Keratinocyte (primary cell): ENCODE measurements around the gene MLLT11. TPM values are rescaled to one million over a fixed set of nuclear protein-coding genes. Genes with fewer than 3 reads are reported as not detected.

Experiments
- DNase-seq: peaks from one replicate; pipeline ENCODE4 v3.0.0-alpha.2; 2011; ENCODE audit warnings: low read depth, missing footprints, low spot score
- FAIRE-seq: peaks from 2 replicates; lab custom pipeline; 2011; peaks lifted over from hg19 to GRCh38; lab: Jason Lieb, UNC
- H2AFZ ChIP-seq: 2 replicates; pipeline ENCODE4 v1.6.0; 2012; ENCODE audit warnings: low read length, control low read depth, inconsistent platforms; ENCODE audit not compliant: control insufficient read depth
- H3K27ac ChIP-seq: 2 replicates; pipeline ENCODE4 v1.5.1; 2011; ENCODE audit warnings: low read length; ENCODE audit not compliant: control insufficient read depth, insufficient read depth
- H3K27me3 ChIP-seq: 3 replicates; pipeline ENCODE4 v1.6.0; 2011; ENCODE audit warnings: low read length; ENCODE audit not compliant: control insufficient read depth, insufficient read depth; ENCODE audit errors: extremely low read depth
- H3K36me3 ChIP-seq, 2 experiments: 2 replicates in 1 of 2; 3 replicates in 1 of 2; pipeline ENCODE4 v1.5.1; 2011; ENCODE audit warnings: low read length in 2 of 2, mild to moderate bottlenecking in 1 of 2; ENCODE audit not compliant: control insufficient read depth in 2 of 2, insufficient read depth in 2 of 2; ENCODE audit errors: extremely low read depth in 1 of 2
- H3K4me1 ChIP-seq: 3 replicates; pipeline ENCODE4 v1.5.1; 2011; ENCODE audit warnings: low read length; ENCODE audit not compliant: control insufficient read depth, insufficient read depth; ENCODE audit errors: extremely low read depth
- H3K4me2 ChIP-seq: 3 replicates; pipeline ENCODE4 v1.6.0; 2011; ENCODE audit warnings: low read depth, low read length; ENCODE audit not compliant: control insufficient read depth, insufficient read depth; ENCODE audit errors: extremely low read depth
- H3K4me3 ChIP-seq, 3 experiments: fragments of 200-600 bp in 1 of 3; sonication (generic) in 1 of 3; 2 replicates in 2 of 3; 3 replicates in 1 of 3; pipeline ENCODE4 v1.5.1; 2011 to 2016; ENCODE audit warnings: low read length in 3 of 3, mild to moderate bottlenecking in 3 of 3, control low read depth in 2 of 3, inconsistent platforms in 1 of 3, low read depth in 1 of 3, mixed read lengths in 1 of 3, mixed run types in 1 of 3, moderate library complexity in 1 of 3; ENCODE audit not compliant: control insufficient read depth in 2 of 3, insufficient read depth in 2 of 3; ENCODE audit errors: extremely low read depth in 1 of 3
- H3K79me2 ChIP-seq: 2 replicates; pipeline ENCODE4 v1.6.0; 2012; ENCODE audit warnings: low read length; ENCODE audit not compliant: control insufficient read depth, insufficient read depth
- H3K9ac ChIP-seq: 3 replicates; pipeline ENCODE4 v1.6.0; 2011; ENCODE audit warnings: low read length; ENCODE audit not compliant: control insufficient read depth, insufficient read depth; ENCODE audit errors: extremely low read depth
- H3K9me1 ChIP-seq: 3 replicates; pipeline ENCODE4 v1.6.0; 2011; ENCODE audit warnings: low read length; ENCODE audit not compliant: control insufficient read depth, insufficient read depth; ENCODE audit errors: extremely low read depth
- H3K9me3 ChIP-seq: 2 replicates; pipeline ENCODE4 v1.5.1; 2012; ENCODE audit warnings: low read depth, low read length; ENCODE audit not compliant: control insufficient read depth
- H4K20me1 ChIP-seq: 3 replicates; pipeline ENCODE4 v1.6.0; 2011; ENCODE audit warnings: low read length; ENCODE audit not compliant: control insufficient read depth, insufficient read depth; ENCODE audit errors: extremely low read depth
- CTCF ChIP-seq, 3 experiments: IDR thresholded peaks in 1 of 3; conservative IDR thresholded peaks in 1 of 3; optimal IDR thresholded peaks in 1 of 3; 2 replicates in 2 of 3; 3 replicates in 1 of 3; pipeline versions ENCODE3 to v1.5.1; 2011; ENCODE audit warnings: low read length in 3 of 3, mild to moderate bottlenecking in 3 of 3, moderate library complexity in 2 of 3, control low read depth in 1 of 3, inconsistent platforms in 1 of 3; ENCODE audit not compliant: insufficient read depth in 2 of 3; ENCODE audit errors: extremely low read depth in 1 of 3
- dilution Hi-C: fragments of 300-500 bp; cut with MboI; formaldehyde crosslinking; loops from one replicate; pipeline ENCODE4 v1.7.0; 2020; ENCODE audit warnings: low sequenced_read_pairs; ENCODE audit not compliant: extremely low pct_ligation_motif_present
- polyA plus RNA-seq, 5 experiments: library from polyadenylated mRNA; depleted of rRNA in 3 of 5; stranded (reverse) in 3 of 5; stranded (forward) in 1 of 5; unstranded in 1 of 5; fragments of >200 nt; gene quantifications; 1 replicate in 1 of 5; 2 replicates in 3 of 5; 3 replicates in 1 of 5; pipeline versions ENCODE4 v1.2.1 to v1.2.3, GENCODE V29; 2011 to 2012; ENCODE audit warnings: missing spikeins in 2 of 5, low read depth in 1 of 5, low replicate concordance in 1 of 5
- small RNA-seq, 3 experiments: library from RNA; depleted of rRNA; stranded (forward); fragments of <200 nt; gene quantifications; one replicate each; pipeline ENCODE3, GENCODE V24; 2012; ENCODE audit warnings: low read depth in 3 of 3, low replicate concordance in 1 of 3; ENCODE audit not compliant: insufficient read length in 3 of 3

Gene MLLT11
- polyA plus RNA-seq, 1 donor (not counting 4 experiments of a cell fraction or from before 2014, with no cell fraction given): 10.8 TPM

- no peak for FAIRE-seq
- Histone ChIP-seq H3K27ac (no peak overlapping the region), H3K9me3 (no peaks in the 10 kb centered on the region), H3K4me3 (no peak overlapping the region), H3K4me1 (no peaks in the 10 kb centered on the region), H4K20me1 (no peaks in the 10 kb centered on the region), H3K9ac (no peak overlapping the region), H3K79me2 (no peaks in the 10 kb centered on the region), H3K27me3 (no peaks in the 10 kb centered on the region), H3K4me2 (no peak overlapping the region), H3K36me3 (peaks cover 0 to 5% of the 10 kb centered on the region in 2 experiments), H3K9me1 (no peaks in the 10 kb centered on the region), H2AFZ (no peak overlapping the region)
- dilution Hi-C loops: no loop called here
- TF ChIP-seq CTCF (optimal IDR thresholded peaks at IDR 0.05 in 1 of 3, IDR thresholded peaks at IDR 0.05 in 1 of 3, conservative IDR thresholded peaks at IDR 0.05 in 1 of 3; ENCODE audit: extremely low read depth in 1 of 3, insufficient read depth in 2 of 3, low read length in 3 of 3): no peak
- DNase-seq: no peak
Observed at GRCh38 chr1:151113877-151114276, 53.7 kb downstream of the MLLT11 start.

Small RNA genes within 50 kb of the gene (small RNA-seq; reads per million reads assigned to genes)
- 0 to 1.8 (median 0.33) reads per million in 3 experiments for gene RNU6-884P

Other genes with a start within 250 kb of the MLLT11 start
- gene ARNT, start 183.8 kb upstream of the MLLT11 start, polyA plus RNA-seq: 17.8 to 22.1 TPM (median 19.6 TPM) in 3 replicates
- not detected in 3 replicates for gene CTXND2, start 173.3 kb upstream of the MLLT11 start, polyA plus RNA-seq
- 27.0 to 31.3 TPM (median 27.1 TPM) in 3 replicates for gene SETDB1, start 134.0 kb upstream of the MLLT11 start, polyA plus RNA-seq
- gene CERS2, start 85.6 kb upstream of the MLLT11 start, polyA plus RNA-seq: 75.0 to 172 TPM (median 121 TPM) in 3 replicates
- gene ANXA9, start 78.1 kb upstream of the MLLT11 start, polyA plus RNA-seq: 0.68 to 0.85 TPM (median 0.76 TPM) in 3 replicates
- 11.2 to 20.4 TPM (median 11.6 TPM) in 3 replicates for gene MINDY1, start 53.5 kb upstream of the MLLT11 start, polyA plus RNA-seq
- 14.4 to 16.4 TPM (median 15.4 TPM) in 3 replicates for gene PRUNE1, start 51.9 kb upstream of the MLLT11 start, polyA plus RNA-seq
- gene BNIPL, start 23.8 kb upstream of the MLLT11 start, polyA plus RNA-seq: 4.6 to 25.8 TPM (median 9.8 TPM) in 3 replicates
- gene C1orf56, start 12.6 kb upstream of the MLLT11 start, polyA plus RNA-seq: 0.26 to 0.40 TPM (median 0.39 TPM) in 3 replicates
- 127 to 151 TPM (median 138 TPM) in 3 replicates for gene CDC42SE1, start 775 bp upstream of the MLLT11 start, polyA plus RNA-seq
- gene GABPB2, start 10.4 kb downstream of the MLLT11 start, polyA plus RNA-seq: 11.5 to 13.3 TPM (median 11.8 TPM) in 3 replicates
- 0.43 to 1.9 TPM (median 0.93 TPM) in 3 replicates for gene SEMA6C, start 86.2 kb downstream of the MLLT11 start, polyA plus RNA-seq
- not detected in 3 replicates for gene TNFAIP8L2, start 96.3 kb downstream of the MLLT11 start, polyA plus RNA-seq
- gene LYSMD1, start 105.5 kb downstream of the MLLT11 start, polyA plus RNA-seq: 3.6 to 5.6 TPM (median 4.4 TPM) in 3 replicates
- gene SCNM1, start 105.7 kb downstream of the MLLT11 start, polyA plus RNA-seq: 11.0 to 34.4 TPM (median 26.2 TPM) in 3 replicates
- 0.18 to 0.42 TPM (median 0.34 TPM) in 3 replicates for gene TMOD4, start 115.6 kb downstream of the MLLT11 start, polyA plus RNA-seq
- 41.6 to 69.9 TPM (median 47.5 TPM) in 3 replicates for gene VPS72, start 129.8 kb downstream of the MLLT11 start, polyA plus RNA-seq
- 98.6 to 148 TPM (median 124 TPM) in 3 replicates for gene PIP5K1A, start 138.2 kb downstream of the MLLT11 start, polyA plus RNA-seq
- 195 to 223 TPM (median 219 TPM) in 3 replicates for gene PSMD4, start 194.3 kb downstream of the MLLT11 start, polyA plus RNA-seq
- gene ZNF687, start 221.9 kb downstream of the MLLT11 start, polyA plus RNA-seq: 7.3 to 11.4 TPM (median 10.9 TPM) in 3 replicates